Cardiac atrium fibroblast (primary cell): ENCODE data around the gene APBB1. TPM values are rescaled to one million over a fixed set of nuclear protein-coding genes. Genes with fewer than 3 reads are reported as not detected.

Experiments used
- total RNA-seq: library from RNA; depleted of rRNA; stranded (reverse); fragments of >200 nt; gene quantifications from 2 replicates; pipeline ENCODE4 v1.2.3, GENCODE V29; 2015

APBB1 gene
- total RNA-seq, result 28.7 and 40.3 TPM in 2 replicates

GRCh38 chr11:6419009-6419631, at the start of gene APBB1:
Gene APBB1, minus strand, starts transcription at chr11:6419094. Its CDS starts 7,747 bp downstream, at chr11:6411347.

DNA sequence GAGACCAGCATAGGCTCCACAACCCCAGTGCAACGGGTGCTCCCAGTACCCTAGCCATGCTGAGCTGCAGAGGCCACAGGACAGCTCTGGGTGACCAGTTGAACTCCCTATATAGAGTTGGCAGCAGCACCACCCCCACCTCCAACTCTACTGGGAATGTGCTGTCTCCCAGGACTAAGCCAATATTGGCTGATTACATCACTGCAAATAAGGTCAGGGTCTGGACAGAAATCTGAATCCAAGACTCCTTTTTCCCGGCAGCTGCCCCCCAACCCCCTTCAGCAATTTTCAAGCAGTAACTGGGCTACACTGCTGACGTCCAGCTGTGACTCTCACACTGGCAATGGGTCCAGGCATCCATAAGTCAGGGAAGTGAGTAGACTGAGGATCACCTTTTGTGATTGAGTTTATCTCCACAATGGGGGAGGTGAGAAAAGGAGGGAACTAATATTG, 22.0 kb upstream of the APBB1 start, which contains the start of gene HPX:
HPX (minus strand) TSS at position 82 of the 453 bp plus-strand sequence; CDS start at position 58, 24 bp downstream.

DNA sequence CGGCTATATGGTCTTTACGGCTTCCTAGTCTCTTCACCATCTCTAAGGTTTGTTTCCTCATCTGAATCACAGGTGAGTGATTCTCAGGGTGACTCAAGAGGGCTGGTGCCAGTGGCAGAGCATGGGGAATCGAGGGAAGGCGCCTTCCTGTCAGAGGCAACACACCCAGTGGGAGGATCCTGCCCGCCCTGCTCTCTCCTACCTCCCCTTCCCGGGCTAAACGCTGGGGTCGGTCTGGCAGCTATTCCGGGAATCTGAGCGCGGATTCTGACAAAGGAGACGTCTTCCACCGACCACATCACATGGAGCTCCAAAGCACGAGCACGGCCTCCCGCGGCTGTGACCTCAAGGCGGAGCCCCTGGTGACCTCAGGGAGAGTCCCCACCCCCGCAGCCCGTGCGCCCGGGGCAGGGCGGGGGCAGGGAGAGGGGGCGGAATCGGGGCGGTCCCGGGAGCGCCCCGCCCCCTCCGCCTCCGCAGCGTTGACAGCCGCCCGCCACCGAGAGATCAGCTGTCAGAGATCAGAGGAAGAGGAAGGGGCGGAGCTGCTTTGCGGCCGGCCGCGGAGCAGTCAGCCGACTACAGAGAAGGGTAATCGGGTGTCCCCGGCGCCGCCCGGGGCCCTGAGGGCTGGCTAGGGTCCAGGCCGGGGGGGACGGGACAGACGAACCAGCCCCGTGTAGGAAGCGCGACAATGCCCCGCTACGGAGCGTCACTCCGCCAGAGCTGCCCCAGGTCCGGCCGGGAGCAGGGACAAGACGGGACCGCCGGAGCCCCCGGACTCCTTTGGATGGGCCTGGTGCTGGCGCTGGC, 28.8 kb downstream of the APBB1 start, which contains the start of gene SMPD1:
SMPD1 (plus strand) TSS at position 570 of the 813 bp plus-strand sequence; CDS start at position 695, 125 bp downstream.

Other genes starting within 250 kb of the APBB1 start
- gene OR52B2, start 248.8 kb downstream of the APBB1 start, total RNA-seq, result not detected in 2 replicates
- gene OR52W1, start 219.9 kb downstream of the APBB1 start, total RNA-seq, result not detected in 2 replicates
- gene C11orf42, start 213.5 kb downstream of the APBB1 start, total RNA-seq, result not detected in 2 replicates
- 8.1 and 14.3 TPM in 2 replicates for gene FHIP1B, start 184.5 kb downstream of the APBB1 start, total RNA-seq
- gene CNGA4, start 180.0 kb downstream of the APBB1 start, total RNA-seq, result not detected in 2 replicates
- gene CCKBR, start 159.3 kb downstream of the APBB1 start, total RNA-seq, result not detected in 2 replicates
- 318 and 495 TPM in 2 replicates for gene CAVIN3, start 98.6 kb downstream of the APBB1 start, total RNA-seq
- 58.9 and 73.5 TPM in 2 replicates for gene SMPD1, start 28.6 kb downstream of the APBB1 start, total RNA-seq
- gene HPX, start 21.9 kb upstream of the APBB1 start, total RNA-seq, result 0.49 TPM in 1 of 2 replicates, not detected in the other
- 14.4 and 18.6 TPM in 2 replicates for gene TRIM3, start 54.8 kb upstream of the APBB1 start, total RNA-seq
- gene ARFIP2, start 62.2 kb upstream of the APBB1 start, total RNA-seq, result 54.3 and 73.7 TPM in 2 replicates
- gene TIMM10B, start 62.4 kb upstream of the APBB1 start, total RNA-seq, result 17.3 and 34.3 TPM in 2 replicates
- gene DNHD1, start 78.2 kb upstream of the APBB1 start, total RNA-seq, result 1.9 and 2.2 TPM in 2 replicates
- 7.4 and 23.3 TPM in 2 replicates for gene RRP8, start 184.5 kb upstream of the APBB1 start, total RNA-seq
- gene ILK, start 184.7 kb upstream of the APBB1 start, total RNA-seq, result 130 and 151 TPM in 2 replicates
- 33.9 and 42.9 TPM in 2 replicates for gene TAF10, start 193.1 kb upstream of the APBB1 start, total RNA-seq
- gene TPP1, start 200.3 kb upstream of the APBB1 start, total RNA-seq, result 55.4 and 57.9 TPM in 2 replicates
- gene DCHS1, start 236.7 kb upstream of the APBB1 start, total RNA-seq, result 1.9 and 2.5 TPM in 2 replicates